H54 (cell line): ENCODE data around the gene VPS13C.

ENCODE experiments used
- DNase-seq: peaks from one replicate; pipeline ENCODE4 v3.0.0; 2011; ENCODE audit warnings: low spot score, mixed read lengths; ENCODE audit not compliant: insufficient read length
- FAIRE-seq: peaks from 3 replicates; lab custom pipeline; 2011; peaks lifted over from hg19 to GRCh38; lab: Jason Lieb, UNC
- POLR2A ChIP-seq: IDR thresholded peaks from 2 replicates; pipeline ENCODE4 v1.6.1; 2011; ENCODE audit warnings: low read depth, mild to moderate bottlenecking, low read length

VPS13C gene

GRCh38 chr15:62087671-62088352, 27.6 kb upstream of the VPS13C start:
- DNase-seq (no peak), FAIRE-seq (no peak)
- no peak for TF ChIP-seq POLR2A

- FAIRE-seq = no peak
- no peak for TF ChIP-seq POLR2A
- no peak for DNase-seq
Measured at GRCh38 chr15:62085740-62086139, 25.5 kb upstream of the VPS13C start.

GRCh38 chr15:62083194-62084154, 23.2 kb upstream of the VPS13C start:
- FAIRE-seq = no peak
- TF ChIP-seq POLR2A = no peak
- no peak for DNase-seq

- no peak for DNase-seq
Measured at GRCh38 chr15:62079594-62079993, 19.3 kb upstream of the VPS13C start.

GRCh38 chr15:62075595-62076277, 15.5 kb upstream of the VPS13C start:
- no peak for TF ChIP-seq POLR2A
- DNase-seq (no peak), FAIRE-seq (no peak)

More at GRCh38 chr15:62079594-62079993, 19.3 kb upstream of the VPS13C start:
- no peak for FAIRE-seq
- TF ChIP-seq POLR2A = no peak

- no peak for FAIRE-seq
- no peak for DNase-seq
- no peak for TF ChIP-seq POLR2A
Measured at GRCh38 chr15:62071711-62072308, 11.6 kb upstream of the VPS13C start.

- FAIRE-seq = no peak
- DNase-seq = no peak
- TF ChIP-seq POLR2A = no peak
Measured at GRCh38 chr15:62069551-62069950, 9.3 kb upstream of the VPS13C start.

GRCh38 chr15:62068810-62069167, 8.5 kb upstream of the VPS13C start:
- peak; percentile 77 for FAIRE-seq
- TF ChIP-seq POLR2A = no peak
- peak; percentile 20 for DNase-seq

GRCh38 chr15:62068071-62068809, 8.0 kb upstream of the VPS13C start:
- no peak for TF ChIP-seq POLR2A
- DNase-seq = peak; percentile 22
- FAIRE-seq = no peak

- no peak for FAIRE-seq
- no peak for TF ChIP-seq POLR2A
- DNase-seq = no peak
Measured at GRCh38 chr15:62067448-62068044, 7.3 kb upstream of the VPS13C start.

- no peak for TF ChIP-seq POLR2A
- FAIRE-seq (no peak), DNase-seq (no peak)
Measured at GRCh38 chr15:62066663-62067447, 6.6 kb upstream of the VPS13C start, which contains the start of gene C2CD4A. Gene C2CD4A, plus strand, starts transcription at chr15:62066977. Its CDS starts 637 bp downstream, at chr15:62067614.
